Endothelial cell of umbilical vein (primary cell): ENCODE measurements around the gene DLL3. TPM values are rescaled to one million over a fixed set of nuclear protein-coding genes. Genes with fewer than 3 reads are reported as not detected.
"Not testable (repeated sequence)": the region's sequence is repeated elsewhere in the genome, so short reads cannot be mapped to it uniquely, and the experiment has no call there.

Experiments used
- BruUV-seq: library from RNA; stranded (reverse); fragments of 400-500 nt; replicated peaks from 2 replicates; lab custom pipeline; 2021; lab: Mats Ljungman, UMichigan
- CTCF ChIA-PET: fragments of 300-600, 350-600 bp; sonication (Branson Sonifier 250); formaldehyde crosslinking; loops from one replicate; lab custom pipeline; 2021; ENCODE audit warnings: antibody characterized with exemption, inconsistent platforms; lab: Charles Lee
- POLR2A ChIA-PET: fragments of 300-600, 350-600 bp; sonication (Branson Sonifier 250); formaldehyde crosslinking; loops from one replicate; lab custom pipeline; 2021; ENCODE audit warnings: antibody characterized with exemption, inconsistent platforms; lab: Charles Lee
- DNase-seq: peaks from one replicate; pipeline ENCODE4 v3.0.0-alpha.2; 2011; ENCODE audit warnings: low read depth, low spot score
- FAIRE-seq: peaks from 2 replicates; lab custom pipeline; 2011; peaks lifted over from hg19 to GRCh38; lab: Jason Lieb, UNC
- H2AFZ ChIP-seq: 2 replicates; pipeline ENCODE4 v1.6.0; 2012; ENCODE audit warnings: low read depth, low read length, control low read depth, inconsistent platforms
- H3K27ac ChIP-seq: 2 replicates; pipeline ENCODE4 v1.5.1; 2011; ENCODE audit warnings: low read depth, mild to moderate bottlenecking, control low read depth, low read length, moderate library complexity; ENCODE audit not compliant: insufficient read depth
- H3K27me3 ChIP-seq, 2 experiments: 2 replicates each; pipeline versions ENCODE4 v1.6.0 to v1.6.1; 2011; ENCODE audit warnings: low read length in 2 of 2, mixed read lengths in 1 of 2; ENCODE audit not compliant: control insufficient read depth in 2 of 2, insufficient read depth in 2 of 2
- H3K36me3 ChIP-seq, 2 experiments: 2 replicates in 1 of 2; 3 replicates in 1 of 2; pipeline ENCODE4 v1.5.1; 2011; ENCODE audit warnings: low read length in 2 of 2, mild to moderate bottlenecking in 1 of 2, moderate library complexity in 1 of 2; ENCODE audit not compliant: control insufficient read depth in 2 of 2, insufficient read depth in 2 of 2; ENCODE audit errors: extremely low read depth in 1 of 2
- H3K4me1 ChIP-seq: 3 replicates; pipeline ENCODE4 v1.5.1; 2011; ENCODE audit warnings: mild to moderate bottlenecking, low read length; ENCODE audit not compliant: control insufficient read depth, insufficient read depth; ENCODE audit errors: extremely low read depth
- H3K4me2 ChIP-seq: 2 replicates; pipeline ENCODE4 v1.6.1; 2011; ENCODE audit warnings: low read length, control low read depth, mixed read lengths; ENCODE audit not compliant: insufficient read depth
- H3K4me3 ChIP-seq, 3 experiments: fragments of 200-600 bp in 1 of 3; sonication (generic), shearing (Covaris generic) in 1 of 3; replicated peaks in 1 of 3; 2 replicates each; pipeline ENCODE4 v1.5.1; 2011 to 2016; ENCODE audit warnings: control low read depth in 3 of 3, low read length in 3 of 3, mild to moderate bottlenecking in 2 of 3, inconsistent platforms in 1 of 3, low read depth in 1 of 3, moderate library complexity in 1 of 3; ENCODE audit not compliant: insufficient read depth in 1 of 3
- H3K79me2 ChIP-seq: 2 replicates; pipeline ENCODE4 v1.6.0; 2012; ENCODE audit warnings: low read length, inconsistent platforms; ENCODE audit not compliant: control insufficient read depth, insufficient read depth
- H3K9ac ChIP-seq: replicated peaks from 2 replicates; pipeline ENCODE3; 2011; ENCODE audit warnings: low read length, control low read depth; ENCODE audit not compliant: insufficient read depth; ENCODE audit errors: extremely low read depth
- H3K9me1 ChIP-seq: replicated peaks from 3 replicates; pipeline ENCODE4 v1.6.0; 2011; ENCODE audit warnings: mild to moderate bottlenecking, low read length; ENCODE audit not compliant: control insufficient read depth, insufficient read depth; ENCODE audit errors: extremely low read depth
- H3K9me3 ChIP-seq: replicated peaks from 2 replicates; pipeline ENCODE4 v1.5.1; 2012; ENCODE audit warnings: low read length, inconsistent platforms; ENCODE audit not compliant: control insufficient read depth, insufficient read depth
- H4K20me1 ChIP-seq: replicated peaks from 2 replicates; pipeline ENCODE3; 2011; ENCODE audit warnings: mild to moderate bottlenecking, low read length; ENCODE audit not compliant: control insufficient read depth, insufficient read depth; ENCODE audit errors: extremely low read depth
- CTCF ChIP-seq, 2 donors: IDR thresholded peaks; 1 replicate in 1 of 2; 2 replicates in 1 of 2; pipeline ENCODE4 v1.5.1; 2011; ENCODE audit warnings: low read length in 2 of 2, mild to moderate bottlenecking in 2 of 2, moderate library complexity in 2 of 2, control low read depth in 1 of 2, inconsistent platforms in 1 of 2, low read depth in 1 of 2; ENCODE audit not compliant: insufficient read depth in 1 of 2; ENCODE audit errors: extremely low read depth in 1 of 2
- EZH2 ChIP-seq: IDR thresholded peaks from 2 replicates; pipeline ENCODE4 v1.6.1; 2012; ENCODE audit warnings: borderline replicate concordance, low read depth, mild to moderate bottlenecking, moderate library complexity, low read length, inconsistent platforms; ENCODE audit not compliant: severe bottlenecking
- FOS ChIP-seq: IDR thresholded peaks from 2 replicates; pipeline ENCODE4 v1.6.1; 2011; ENCODE audit warnings: mild to moderate bottlenecking, low read length, moderate library complexity, borderline replicate concordance; ENCODE audit not compliant: insufficient read depth
- GATA2 ChIP-seq: IDR thresholded peaks from 2 replicates; pipeline ENCODE4 v1.7.0; 2011; ENCODE audit warnings: low read depth, mild to moderate bottlenecking, moderate library complexity, mixed read lengths, low read length; ENCODE audit not compliant: insufficient read length, insufficient read depth
- JUN ChIP-seq: IDR thresholded peaks from 2 replicates; pipeline ENCODE4 v1.6.1; 2011; ENCODE audit warnings: borderline replicate concordance, low read depth; ENCODE audit not compliant: insufficient read length, insufficient read depth
- MAX ChIP-seq: IDR thresholded peaks from 2 replicates; pipeline ENCODE4 v1.6.1; 2011; ENCODE audit not compliant: insufficient read depth, insufficient read length
- MYC ChIP-seq: IDR thresholded peaks from one replicate; pipeline ENCODE4 v1.6.1; 2011; ENCODE audit warnings: mild to moderate bottlenecking, low read depth, low read length
- POLR2A ChIP-seq: IDR thresholded peaks from 2 replicates; pipeline ENCODE4 v1.6.1; 2012; ENCODE audit warnings: low read depth, mild to moderate bottlenecking, control low read depth, low read length
- POLR2AphosphoS5 ChIP-seq: IDR thresholded peaks from 2 replicates; pipeline ENCODE4 v1.6.1; 2012; ENCODE audit warnings: low read depth, mild to moderate bottlenecking, control low read depth, low read length, moderate library complexity; ENCODE audit not compliant: insufficient read depth
- dilution Hi-C: fragments of 300-500 bp; cut with MboI; formaldehyde crosslinking; loops from one replicate; pipeline ENCODE4 v1.15.0; 2019; ENCODE audit warnings: low sequenced_read_pairs; ENCODE audit not compliant: extremely low pct_ligation_motif_present
- intact Hi-C: fragments of 100-400 bp; cut with micrococcal nuclease; formaldehyde crosslinking; loops from one replicate; pipeline ENCODE4 v1.10.0; 2022
- polyA plus RNA-seq, 4 experiments: library from polyadenylated mRNA; depleted of rRNA in 3 of 4; stranded (reverse) in 3 of 4; unstranded in 1 of 4; fragments of >200 nt; gene quantifications; 2 replicates each; pipeline versions ENCODE4 v1.2.1 to v1.2.3, GENCODE V29; 2011 to 2012; ENCODE audit warnings: missing spikeins in 1 of 4
- total RNA-seq: library from RNA; stranded (reverse); gene quantifications from 2 replicates; pipeline ENCODE4 v1.2.3, GENCODE V29; 2021

The DLL3 gene
- total and polyA plus RNA-seq, 2 donors (not counting 3 experiments of a cell fraction or from before 2014, with no cell fraction given), result 0.40 to 0.73 TPM

DNA sequence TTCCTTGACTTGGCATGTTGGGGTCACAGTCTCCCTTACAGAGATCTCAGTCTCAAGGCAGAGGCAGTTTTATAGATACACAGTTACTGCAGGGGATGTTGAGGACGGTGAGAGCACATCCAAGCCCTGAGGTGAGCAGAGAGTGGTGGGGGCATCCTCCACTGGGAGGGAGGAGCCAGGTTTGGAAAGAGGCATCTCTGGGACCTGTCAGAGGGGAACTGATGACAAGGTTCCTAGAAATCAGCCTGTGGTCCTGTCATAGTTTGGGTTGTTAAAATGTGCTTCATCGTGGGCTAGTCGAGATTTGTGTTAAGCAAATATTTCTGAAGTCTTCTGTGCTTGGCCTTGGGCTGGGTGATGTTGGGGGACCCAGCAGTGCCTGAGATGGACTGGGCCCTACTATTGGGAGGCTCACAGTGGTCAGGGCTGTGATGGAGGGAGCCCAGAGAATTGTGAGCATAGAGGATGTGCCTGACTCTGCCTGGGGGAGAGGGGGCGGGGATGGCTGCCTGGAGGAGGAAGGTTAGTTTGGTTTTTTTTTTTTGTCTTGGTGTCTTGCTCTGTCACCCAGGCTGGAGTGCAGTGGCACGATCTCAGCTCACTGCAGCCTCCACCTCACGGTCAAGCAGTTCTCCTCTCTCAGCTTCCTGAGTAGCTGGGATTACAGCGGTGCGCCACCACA lies 49.5 kb upstream of the DLL3 start:
- H3K36me3 ChIP-seq, result peaks cover 6 to 19% of the 10 kb centered on the region in 2 experiments
- H3K4me3 ChIP-seq, result no peak overlapping the region
- TF ChIP-seq EZH2 (no peak), FOS (no peak), POLR2A (no peak), POLR2AphosphoS5 (no peak), GATA2 (no peak), MAX (no peak), JUN (no peak), CTCF (IDR thresholded peaks at IDR 0.05; ENCODE audit: extremely low read depth in 1 of 2, insufficient read depth in 1 of 2, low read depth in 1 of 2, low read length in 2 of 2) (no peak), MYC (no peak)
- H3K9me1 ChIP-seq, result no peaks in the 10 kb centered on the region
- ChIA-PET POLR2A (interaction anchor here (0.7 kb wide), 1 partner anchor 90 kb away, joined by 3 read pairs; no protein-coding TSS in a partner anchor), CTCF (no interaction called here)
- no peak overlapping the region for H3K27ac ChIP-seq
- H3K9me3 ChIP-seq, result no peaks in the 10 kb centered on the region
- intact Hi-C loops (loop anchor here (10.0 kb wide), 1 partner anchor 86 kb away; the partner anchor contains the start of gene EID2B), dilution Hi-C loops (no loop called here)
- H3K4me1 ChIP-seq, result peaks cover 20% of the 10 kb centered on the region
- no peak for FAIRE-seq
- peaks cover 85% of the 10 kb centered on the region for H3K79me2 ChIP-seq
- H3K27me3 ChIP-seq, result no peaks in the 10 kb centered on the region
- no peak overlapping the region for H3K9ac ChIP-seq
- no peak overlapping the region for H2AFZ ChIP-seq
- DNase-seq, result no peak
- H4K20me1 ChIP-seq, result no peaks in the 10 kb centered on the region
- H3K4me2 ChIP-seq, result no peak overlapping the region
- BruUV-seq, result no TSS peak

- H3K27me3 ChIP-seq, POLR2A ChIA-PET, H3K9me1 ChIP-seq, H3K9me3 ChIP-seq, H3K4me2 ChIP-seq, FAIRE-seq, H3K9ac ChIP-seq, intact Hi-C loops, BruUV-seq, H3K4me3 ChIP-seq, H3K27ac ChIP-seq, H2AFZ ChIP-seq, dilution Hi-C loops, CTCF ChIA-PET, DNase-seq, H4K20me1 ChIP-seq: not testable (repeated sequence)
- H3K36me3 ChIP-seq, result peaks cover 6 to 19% of the 10 kb centered on the region in 2 experiments
- peaks cover 73% of the 10 kb centered on the region for H3K79me2 ChIP-seq
- peaks cover 18% of the 10 kb centered on the region for H3K4me1 ChIP-seq
Observed at GRCh38 chr19:39451257-39451656, 47.5 kb upstream of the DLL3 start.
